Suprapubic skin (tissue), 3 donors: ENCODE results near the gene CRAT.

ENCODE experiments used
- CTCF ChIP-seq, 2 donors: fragments of 200-600 bp in 1 of 2; fragments of 450-650 bp in 1 of 2; sonication (generic) in 1 of 2; IDR thresholded peaks; one replicate each; pipeline ENCODE4 v1.5.1; 2016 to 2019; ENCODE audit warnings: antibody characterized with exemption in 2 of 2, mild to moderate bottlenecking in 1 of 2, moderate library complexity in 1 of 2
- EP300 ChIP-seq: sonication (generic); formaldehyde crosslinking; IDR thresholded peaks from one replicate; pipeline ENCODE4 v1.6.1; 2017; ENCODE audit warnings: antibody characterized with exemption

- TF ChIP-seq EP300 (no peak), CTCF (IDR thresholded peaks at IDR 0.05) (no peak)
These were observed 30.8 kb upstream of the CRAT start for GRCh38 chr9:129141066-129142041.
